HG03097 (cell line): ENCODE results near the gene TGFBI.

Experiments
- ATAC-seq: cut with Tn5 transposase; IDR thresholded peaks from one replicate; pipeline ENCODE4 v1.9.1; 2021; ENCODE audit not compliant: unreplicated experiment, low FRiP score

The TGFBI gene

DNA sequence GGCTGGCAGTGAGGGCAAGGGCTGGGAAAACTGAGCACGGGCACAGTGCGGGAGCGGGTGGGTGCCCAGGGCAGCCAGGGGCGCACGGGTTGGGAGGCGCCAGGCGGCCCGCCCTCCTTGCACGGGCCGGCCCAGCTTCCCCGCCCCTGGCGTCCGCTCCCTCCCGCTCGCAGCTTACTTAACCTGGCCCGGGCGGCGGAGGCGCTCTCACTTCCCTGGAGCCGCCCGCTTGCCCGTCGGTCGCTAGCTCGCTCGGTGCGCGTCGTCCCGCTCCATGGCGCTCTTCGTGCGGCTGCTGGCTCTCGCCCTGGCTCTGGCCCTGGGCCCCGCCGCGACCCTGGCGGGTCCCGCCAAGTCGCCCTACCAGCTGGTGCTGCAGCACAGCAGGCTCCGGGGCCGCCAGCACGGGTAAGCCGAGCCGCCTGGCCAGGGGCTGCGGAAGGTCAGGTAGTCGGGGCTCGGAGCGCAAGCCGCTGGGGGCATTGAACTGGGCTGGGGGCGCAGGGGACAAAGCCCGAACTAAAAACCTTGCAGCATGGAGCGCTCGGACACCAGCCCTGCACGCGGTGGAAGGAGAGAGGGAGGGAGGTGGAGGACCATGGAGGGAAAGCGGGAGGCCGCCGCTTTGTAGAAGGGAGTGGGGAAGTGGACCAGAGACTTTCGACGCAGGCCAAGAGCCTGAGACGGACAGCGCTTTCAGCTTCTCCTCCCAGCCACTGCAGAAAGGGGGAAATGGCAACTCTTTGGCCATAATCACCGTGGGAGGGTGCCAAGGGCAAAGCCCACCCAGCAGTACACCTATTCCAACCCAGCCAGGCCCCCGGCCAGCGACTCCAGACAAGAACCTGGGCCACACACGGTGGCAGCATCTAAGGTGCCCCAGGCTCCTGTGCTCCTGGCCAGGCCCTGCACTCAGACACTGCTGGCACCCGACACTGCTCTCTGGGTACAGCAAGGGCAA lies at the start of gene TGFBI:
Gene TGFBI, plus strand, starts transcription at position 207 of the 961 bp plus-strand sequence. Its CDS starts 68 bp downstream, at position 275.
- peak; percentile 54 for ATAC-seq

DNA sequence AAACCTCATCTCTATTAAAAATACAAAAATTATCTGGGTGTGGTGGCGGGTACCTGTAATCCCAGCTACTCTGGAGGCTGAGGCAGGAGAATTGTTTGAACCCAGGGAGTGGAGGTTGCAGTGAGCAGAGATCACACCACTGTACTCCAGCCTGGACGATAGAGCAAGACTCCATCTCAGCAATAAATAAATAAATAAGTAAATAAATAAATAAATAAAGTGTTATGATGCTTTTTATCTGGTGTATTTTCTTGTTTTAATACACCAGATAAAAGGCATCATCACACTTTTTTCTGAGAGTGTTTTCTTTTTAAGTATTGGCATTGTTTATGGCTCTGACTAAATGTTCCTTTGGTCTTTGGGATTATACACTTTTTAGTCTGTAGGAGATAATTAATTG lies 49.8 kb upstream of the TGFBI start:
- no peak for ATAC-seq

DNA sequence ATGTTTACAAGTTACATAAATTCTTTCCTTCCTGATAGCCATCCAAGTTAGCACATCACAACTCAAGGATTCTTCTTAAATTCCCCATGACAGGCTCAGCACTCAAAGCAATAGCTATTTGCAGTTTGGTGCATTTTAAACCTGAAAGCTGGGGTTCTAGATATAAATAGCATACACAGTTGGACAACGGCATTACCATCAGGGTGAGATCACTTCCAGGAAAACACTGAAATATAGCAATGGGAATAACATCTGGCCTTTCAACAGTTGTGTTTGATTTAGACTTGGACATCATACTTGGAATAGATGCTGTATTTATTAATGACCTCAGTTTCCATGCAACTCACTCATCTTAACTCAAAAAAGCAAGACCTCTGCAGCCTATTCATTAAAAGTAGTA lies 49.3 kb upstream of the TGFBI start:
- ATAC-seq: no peak

DNA sequence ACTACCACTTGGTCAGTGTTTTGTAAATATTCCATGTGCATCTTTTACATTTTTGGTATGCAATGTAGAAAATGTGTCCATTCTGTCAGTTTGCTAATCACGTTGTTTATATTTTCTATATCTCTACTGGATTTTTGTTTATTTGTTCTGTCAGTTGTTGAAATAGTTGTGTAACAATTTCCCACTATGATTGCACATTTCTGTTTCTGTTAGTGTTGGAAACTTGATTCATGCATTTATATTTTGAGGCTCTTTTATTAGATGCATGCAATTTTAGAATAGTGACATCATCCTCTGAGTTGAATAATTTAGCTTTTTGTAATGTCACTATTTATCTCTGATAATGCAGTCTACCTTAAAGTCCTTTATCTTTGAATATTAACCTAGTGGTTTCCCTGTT lies 48.2 kb upstream of the TGFBI start:
- ATAC-seq: no peak

DNA sequence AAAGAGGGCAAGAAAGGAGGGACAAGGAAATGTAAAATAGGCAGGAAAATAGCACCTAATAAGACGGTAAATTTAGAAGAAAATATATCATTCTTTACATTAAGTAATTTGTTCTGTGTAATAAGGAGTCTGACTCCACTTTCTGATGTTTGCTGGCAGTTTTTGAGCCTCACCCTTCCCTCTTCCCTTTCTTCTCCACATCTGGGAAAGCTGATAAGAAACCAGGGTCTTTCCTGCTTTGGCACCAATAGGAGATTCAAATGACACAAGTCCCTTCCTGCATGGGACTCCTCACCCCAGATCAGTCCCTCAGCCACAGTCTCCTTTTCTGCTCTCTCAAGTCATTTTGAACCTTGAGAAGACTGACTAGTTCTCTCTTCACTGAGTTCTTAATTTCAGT lies 42.8 kb upstream of the TGFBI start:
- no peak for ATAC-seq

DNA sequence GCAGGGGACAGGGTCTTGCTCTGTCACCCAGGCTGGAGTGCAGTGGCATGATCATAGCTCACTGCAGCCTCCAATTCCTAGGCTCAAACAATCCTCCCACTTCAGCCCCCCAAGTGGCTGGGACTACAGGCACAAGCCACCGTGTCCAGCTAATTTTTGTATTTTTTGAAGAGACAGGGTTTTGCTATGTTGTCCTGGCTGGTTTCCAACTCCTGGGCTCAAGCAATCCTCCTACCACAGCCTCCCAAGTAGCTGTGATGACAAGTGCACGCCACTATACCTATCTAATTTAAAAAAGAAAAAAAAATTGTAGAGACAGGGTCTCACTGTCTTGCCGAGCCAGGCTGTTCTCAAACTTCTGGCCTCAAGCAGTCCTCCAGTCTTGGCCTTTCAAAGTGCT lies 42.4 kb upstream of the TGFBI start:
- no peak for ATAC-seq

DNA sequence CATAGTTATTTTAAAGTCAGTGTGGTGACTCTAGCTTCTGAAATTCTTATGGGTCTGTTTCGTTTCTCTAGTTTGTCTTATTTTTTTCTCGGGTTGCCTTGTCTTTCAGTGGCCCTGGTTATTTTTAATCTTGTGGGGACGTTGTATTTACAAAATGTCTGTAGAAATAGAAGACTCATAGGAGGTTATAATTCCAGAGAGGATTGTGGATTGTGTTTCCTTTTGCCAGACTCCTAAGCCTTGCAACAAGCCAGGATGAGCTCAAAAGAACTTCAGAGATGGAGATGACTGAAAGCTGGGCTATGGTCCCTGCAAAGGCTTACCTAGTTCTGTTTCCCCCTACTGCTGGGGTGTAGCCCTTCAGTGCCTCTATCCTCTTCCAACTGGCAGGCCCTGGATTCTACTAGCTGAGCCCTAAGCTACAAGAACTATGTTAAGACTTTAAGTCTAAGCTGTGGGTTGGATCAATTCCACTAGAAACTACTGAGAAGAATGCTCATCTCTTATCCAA lies 41.8 kb upstream of the TGFBI start:
- ATAC-seq: no peak

DNA sequence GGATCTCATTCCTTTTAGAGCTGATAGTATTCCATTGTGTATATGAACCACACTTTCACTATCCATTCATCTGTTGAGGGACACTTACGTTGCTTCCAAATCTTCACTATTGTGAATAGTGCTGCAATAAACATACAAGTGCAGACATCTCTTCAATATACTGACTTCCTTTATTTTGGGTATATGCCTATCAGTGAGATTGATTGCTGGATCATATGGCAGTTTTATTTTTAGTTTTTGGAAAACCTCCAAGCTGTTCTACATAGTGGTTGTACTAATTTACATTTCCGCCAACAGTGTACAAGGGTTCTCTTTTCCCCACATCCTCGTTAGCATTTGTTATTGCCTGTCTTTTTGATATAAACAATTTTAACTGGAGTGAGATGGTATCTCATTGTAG lies 40.2 kb upstream of the TGFBI start:
- no peak for ATAC-seq

DNA sequence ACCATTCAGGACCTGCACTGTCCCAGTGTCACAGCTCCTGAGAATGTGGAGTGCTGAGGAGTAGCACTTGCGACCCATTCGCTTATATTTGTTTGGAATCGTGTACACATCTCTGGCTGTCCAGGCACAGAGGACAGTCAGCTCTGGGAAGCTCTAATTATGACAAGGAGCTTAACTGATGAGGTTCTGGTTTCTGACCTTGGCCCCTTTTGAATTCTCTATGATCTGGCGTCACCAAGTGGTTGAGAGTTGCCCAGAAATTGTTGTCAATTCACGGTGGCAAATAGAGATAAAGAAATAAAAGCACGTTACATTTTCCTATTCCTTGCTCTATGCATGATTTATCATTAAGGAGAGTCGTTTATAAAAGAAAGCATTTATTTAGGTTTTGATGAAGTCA lies 39.1 kb upstream of the TGFBI start:
- no peak for ATAC-seq

DNA sequence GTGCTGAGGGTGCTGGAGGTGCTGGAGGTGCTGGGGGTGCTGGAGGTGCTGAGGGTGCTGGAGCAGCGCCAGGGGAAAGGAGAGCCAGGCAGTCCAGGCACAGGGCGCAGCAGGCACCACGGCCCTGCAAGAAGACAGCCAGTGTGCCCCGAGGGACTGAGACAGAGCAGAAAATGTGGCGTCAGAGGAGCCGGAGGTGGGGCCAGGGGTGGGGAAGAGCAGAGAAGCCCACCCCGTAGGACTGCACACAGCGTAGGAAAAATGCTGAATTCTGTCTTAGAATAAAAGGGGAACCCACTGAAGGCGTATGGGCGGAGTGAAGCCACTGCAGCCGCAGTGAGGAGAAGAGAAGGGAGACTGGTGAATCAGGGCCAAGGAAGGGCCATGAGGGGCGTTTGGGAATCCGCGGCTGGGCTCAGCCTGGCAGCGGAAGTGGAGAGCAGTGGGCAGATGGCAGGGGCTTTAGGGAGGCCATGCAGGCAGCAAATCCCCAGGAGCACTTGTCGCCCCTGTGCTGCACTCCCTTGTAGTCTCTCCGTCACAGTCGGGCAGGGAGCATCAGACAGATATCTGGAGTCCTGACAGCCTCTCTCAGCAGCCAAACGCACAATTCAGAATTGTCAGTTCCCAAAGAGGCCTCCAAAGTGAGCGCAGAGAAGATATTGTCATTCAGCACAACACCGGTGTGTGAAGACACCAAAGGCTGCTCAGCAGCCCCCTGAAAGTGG lies 38.1 kb upstream of the TGFBI start:
- no peak for ATAC-seq

DNA sequence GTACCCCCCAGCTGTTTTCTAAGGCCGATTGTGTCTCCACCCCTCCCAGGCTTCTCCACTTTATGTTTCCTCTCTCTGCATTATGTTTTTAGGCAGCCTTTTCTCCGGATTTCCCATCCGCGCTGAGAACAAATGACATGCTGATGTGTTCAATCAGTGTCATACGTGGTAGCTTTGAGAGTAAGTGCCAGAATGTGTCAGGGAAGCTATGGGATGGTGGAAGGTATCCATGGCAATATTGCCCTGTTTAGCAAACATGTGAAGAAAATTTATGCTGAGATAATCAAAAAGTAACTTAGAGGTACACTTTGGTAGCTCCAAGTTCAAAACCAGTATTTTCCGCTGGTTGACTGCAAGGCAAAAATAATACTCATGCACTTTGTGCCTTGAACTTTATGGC lies 37.4 kb upstream of the TGFBI start:
- no peak for ATAC-seq

DNA sequence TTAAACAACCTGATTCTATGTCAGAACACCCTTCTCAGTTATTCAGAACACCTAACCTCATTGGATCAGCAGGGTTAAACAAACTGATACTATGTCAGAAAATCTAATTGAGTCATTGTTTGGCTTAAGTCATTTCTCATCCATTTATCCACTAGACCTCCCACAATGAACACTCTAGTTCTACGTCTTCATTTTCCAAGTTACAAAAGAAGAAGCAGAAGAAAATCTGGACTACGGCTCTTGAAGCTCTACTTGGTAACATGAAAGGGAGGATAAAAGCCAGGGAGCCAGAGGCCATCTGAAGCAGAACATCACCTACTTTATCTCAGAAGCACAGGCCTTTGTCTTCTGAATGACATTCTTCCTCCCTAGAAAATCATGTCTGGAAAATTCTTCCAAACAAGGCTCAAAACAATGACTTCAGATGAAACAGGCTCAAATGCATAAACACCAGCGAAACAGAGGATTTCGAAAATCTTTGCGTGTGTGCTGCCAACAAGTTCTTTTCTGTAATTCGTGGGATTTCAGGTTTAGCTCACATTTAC lies 35.4 kb upstream of the TGFBI start:
- ATAC-seq: no peak

DNA sequence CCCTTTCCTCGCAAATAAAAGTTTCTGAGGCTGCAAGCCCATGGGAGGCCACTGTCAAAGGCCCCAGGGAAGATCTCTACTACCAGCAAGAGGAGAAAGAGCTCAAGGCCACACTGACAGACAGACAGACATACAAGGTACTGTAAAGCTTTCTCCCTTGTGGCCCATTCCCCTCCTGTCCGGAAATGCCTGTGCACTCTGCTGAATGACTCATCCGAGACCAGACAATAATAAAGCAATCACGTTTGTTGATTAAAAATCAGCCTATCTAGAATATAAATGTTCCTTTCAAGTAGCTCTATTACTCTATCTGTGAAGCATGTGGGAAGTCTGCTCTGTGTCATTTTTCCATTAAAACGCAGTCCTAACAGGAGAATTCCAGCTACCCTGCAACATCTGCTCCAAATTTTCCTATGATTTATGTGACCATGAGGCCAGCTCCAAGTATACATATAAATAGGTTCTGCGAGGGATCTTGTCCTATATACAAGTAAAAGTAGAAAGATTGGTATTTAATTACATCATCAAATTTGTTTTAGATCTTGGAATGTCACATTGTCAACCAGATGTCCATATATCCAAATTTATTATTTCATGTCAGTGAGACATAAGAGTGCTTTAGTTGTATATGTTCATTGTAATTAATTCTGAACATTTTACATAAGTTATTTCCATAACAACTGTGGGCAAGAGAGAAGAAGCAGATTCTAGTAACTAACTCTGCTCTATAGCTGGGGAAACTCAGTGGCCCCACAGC lies 34.7 kb upstream of the TGFBI start:
- ATAC-seq: no peak

DNA sequence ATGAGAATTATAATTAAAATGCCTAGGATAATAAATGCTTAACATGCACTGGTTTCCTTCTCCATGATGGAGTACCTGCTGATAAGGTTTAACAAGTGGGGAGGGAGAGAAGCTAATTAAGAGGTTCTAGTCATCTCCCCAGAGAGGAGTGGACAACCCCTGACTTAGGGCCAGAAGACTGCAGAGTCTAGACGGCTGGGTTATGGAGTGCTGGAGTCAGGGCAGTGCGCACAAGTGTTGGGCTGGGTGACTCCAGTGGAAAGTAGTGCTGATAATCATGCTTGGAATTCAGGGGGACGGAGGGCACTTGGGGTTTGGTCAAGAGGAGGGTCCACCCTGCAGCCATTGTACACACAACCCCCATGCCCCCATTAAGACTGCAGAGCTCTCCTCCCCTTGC lies 32.8 kb upstream of the TGFBI start:
- ATAC-seq: no peak

DNA sequence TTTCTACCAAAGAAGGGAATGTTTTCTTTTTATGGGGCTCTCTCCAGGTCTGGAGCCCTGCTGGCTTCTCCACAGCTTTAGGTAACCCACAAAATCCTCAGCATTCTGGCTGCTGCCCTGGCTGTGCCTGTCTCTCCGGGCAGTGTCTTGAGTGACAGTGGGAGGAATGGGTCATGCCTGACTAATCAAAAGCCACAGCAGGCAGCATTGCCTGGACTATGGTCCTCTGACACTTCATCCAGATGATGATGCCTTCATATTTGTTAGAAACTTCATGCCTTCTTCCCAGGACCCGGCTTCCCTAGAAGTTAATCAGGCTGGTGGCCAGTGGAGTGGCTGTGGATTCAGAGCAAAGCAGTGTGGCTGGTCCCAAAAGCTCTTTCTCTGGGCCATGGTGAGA lies 32.2 kb upstream of the TGFBI start:
- ATAC-seq: no peak

DNA sequence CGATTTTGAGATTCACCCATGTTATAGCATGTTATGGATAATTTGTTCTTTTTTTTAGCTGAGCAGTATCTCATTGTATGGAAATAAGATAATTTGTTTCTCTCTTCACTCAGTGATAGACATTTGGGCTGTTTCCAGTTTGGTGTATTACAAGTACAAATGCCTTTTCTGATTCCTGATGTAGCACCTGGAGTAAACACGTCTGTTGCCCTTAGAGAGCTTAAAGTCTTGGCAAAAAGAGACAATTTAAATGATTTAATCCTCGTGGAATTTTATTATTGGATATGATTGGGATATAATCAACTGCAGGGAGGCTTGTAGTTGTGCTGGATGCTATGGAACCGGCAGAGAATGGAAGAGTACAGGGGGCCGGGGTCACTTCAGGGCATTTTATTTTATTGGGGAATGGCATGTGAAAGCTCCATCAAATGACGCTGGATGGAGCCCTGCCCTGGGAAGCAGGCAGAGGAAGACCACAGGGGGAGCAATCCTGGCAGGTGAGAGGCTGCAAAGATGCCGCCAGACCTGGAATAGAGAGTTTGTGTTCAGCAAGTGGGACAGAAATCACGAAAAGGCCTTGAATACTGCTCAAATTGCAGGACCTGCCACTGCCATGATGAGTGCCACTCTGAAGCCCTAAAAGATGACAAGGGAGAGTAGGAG lies 31.0 kb upstream of the TGFBI start:
- ATAC-seq: no peak

DNA sequence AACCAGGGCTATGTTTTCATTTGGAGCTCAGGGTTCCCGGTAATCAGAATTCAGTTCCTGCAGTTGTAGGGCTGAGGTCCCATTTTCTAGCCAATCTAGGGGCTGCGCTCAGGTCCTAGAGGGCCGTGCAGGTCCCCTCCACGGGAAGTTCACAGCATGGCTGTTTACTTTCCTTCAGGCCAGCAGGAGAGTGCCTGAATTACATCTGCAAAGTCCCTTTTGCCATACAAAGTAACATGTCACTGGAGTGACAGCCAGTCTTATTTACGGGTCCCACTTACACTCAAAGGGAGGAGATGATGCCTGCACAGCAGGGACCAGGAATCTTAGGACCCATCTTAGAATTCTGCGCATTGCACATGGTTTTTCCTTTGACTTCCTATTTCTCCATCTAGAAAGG lies 29.9 kb upstream of the TGFBI start:
- no peak for ATAC-seq

DNA sequence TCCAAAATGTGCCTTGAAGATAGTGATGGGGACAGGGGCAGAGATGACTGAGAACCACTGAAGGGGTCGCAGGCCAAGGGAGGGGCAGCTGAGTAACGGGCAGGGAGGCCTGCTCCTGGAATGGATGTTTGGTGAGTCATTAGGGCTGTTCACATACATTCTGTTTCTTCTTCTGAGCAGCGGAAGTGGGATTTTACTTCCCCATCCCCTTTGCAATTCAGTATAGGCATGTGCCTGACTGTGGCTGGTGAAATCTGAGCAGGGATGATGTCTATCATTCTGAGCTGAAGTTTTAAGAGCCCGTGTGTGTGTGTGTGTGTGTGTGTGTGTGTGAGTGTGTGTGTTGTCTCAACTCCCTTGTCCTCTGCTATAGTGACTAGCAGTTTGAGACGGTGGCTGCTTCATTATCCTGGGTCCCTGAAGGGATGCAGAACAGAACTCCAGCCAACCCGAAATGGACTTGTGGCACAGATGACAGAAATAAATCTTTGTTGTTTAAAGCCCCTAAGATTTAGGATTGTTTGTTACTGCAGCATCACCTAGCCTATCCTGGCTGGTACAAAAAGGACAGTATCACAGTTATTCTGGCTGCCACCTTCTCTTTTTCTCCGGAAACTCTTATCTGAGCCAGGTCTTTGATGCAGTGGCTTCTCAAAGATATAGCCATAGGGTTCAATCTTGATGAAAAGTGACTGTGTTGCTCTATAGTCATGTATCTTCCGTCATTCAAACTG lies 29.2 kb upstream of the TGFBI start:
- no peak for ATAC-seq

DNA sequence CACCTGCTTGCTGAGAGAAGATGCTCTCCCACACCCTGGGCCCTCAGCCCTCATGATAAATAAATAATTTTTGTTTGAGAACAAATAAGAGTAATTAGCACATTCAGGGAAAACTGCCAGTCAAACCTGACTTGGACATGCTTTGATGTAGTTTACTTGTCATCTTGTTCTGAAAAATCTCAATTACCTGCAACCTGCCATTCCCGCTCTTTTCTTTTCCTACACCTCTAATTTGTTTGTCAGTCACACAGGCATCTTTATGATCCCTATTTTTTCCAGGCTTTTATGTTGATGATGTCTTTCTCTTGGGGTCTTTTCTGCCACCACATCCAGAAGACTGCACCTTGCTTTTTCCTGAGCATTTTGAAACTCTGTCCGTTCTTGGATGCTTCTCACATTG lies 28.6 kb upstream of the TGFBI start:
- no peak for ATAC-seq
